A673 (cell line): ENCODE data around the gene OXCT1.

ENCODE experiments used
- CTCF ChIP-seq: fragments of 300-800, 200-600 bp; sonication (generic); conservative IDR thresholded peaks from 2 replicates; pipeline ENCODE4 v1.5.1; 2017; ENCODE audit warnings: low read depth, mild to moderate bottlenecking, antibody characterized with exemption, low read length, moderate library complexity, mixed read lengths
- EZH2 ChIP-seq: fragments of 200-600 bp; sonication (generic); IDR thresholded peaks from 2 replicates; pipeline ENCODE4 v1.6.1; 2017; ENCODE audit warnings: borderline replicate concordance, low read depth, mild to moderate bottlenecking, mixed read lengths, antibody characterized with exemption, low read length; ENCODE audit not compliant: poor library complexity, severe bottlenecking

- TF ChIP-seq CTCF (no peak), EZH2 (no peak)
Measured at GRCh38 chr5:41877408-41877807, 7.2 kb upstream of the OXCT1 start.
